GDM1 (cell line): ENCODE data around the gene POTEM.
"Not testable (repeated sequence)": the region's sequence is repeated elsewhere in the genome, so short reads cannot be mapped to it uniquely, and the experiment has no call there.

Source experiments
- DNase-seq: peaks from one replicate; lab custom pipeline; 2025; lab: John Stamatoyannopoulos, UW

Gene POTEM

DNA sequence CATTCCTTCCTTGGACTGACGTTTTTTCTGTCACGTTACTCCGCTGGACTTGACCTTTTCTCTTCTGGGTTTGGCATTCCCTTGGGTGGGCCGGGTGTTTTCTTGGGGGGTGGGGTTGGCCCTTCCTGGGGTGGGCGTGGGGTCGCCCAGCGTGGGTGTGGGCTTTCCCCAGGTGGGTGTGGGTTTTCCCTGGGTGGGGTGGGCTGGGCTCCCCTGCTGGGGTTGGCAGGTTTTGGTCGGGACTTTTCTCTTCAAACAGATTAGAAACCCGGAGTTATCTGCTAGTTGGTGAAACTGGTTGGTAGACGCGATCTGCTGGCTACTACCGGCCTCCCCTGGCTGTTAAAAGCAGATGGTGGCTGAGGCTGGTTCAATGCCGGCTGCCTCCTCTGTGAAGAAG lies at the start of gene POTEM:
TSS of gene POTEM (plus strand) at position 301 of the 400 bp plus-strand sequence. CDS start at position 353, 52 bp downstream.
- DNase-seq: not testable (repeated sequence)

DNA sequence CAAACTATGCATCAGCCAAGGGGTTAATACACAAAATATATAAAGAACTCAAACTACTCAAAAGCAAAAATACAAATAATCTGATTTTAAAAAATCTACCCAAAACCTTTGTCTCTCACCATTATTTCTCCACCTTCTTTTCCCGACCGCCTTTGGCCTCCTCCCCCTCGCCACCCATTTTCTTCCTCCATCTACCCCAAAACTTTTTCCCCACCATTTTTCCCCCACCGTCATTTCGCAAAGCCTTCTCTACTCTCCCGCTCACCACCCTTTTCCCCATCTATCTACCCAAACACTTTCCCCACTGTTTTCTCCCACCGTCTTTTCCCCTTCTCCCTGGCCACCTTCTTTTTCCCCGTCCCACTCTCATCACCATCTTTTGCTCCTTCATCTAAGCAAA lies 48.9 kb upstream of the POTEM start:
- not testable (repeated sequence) for DNase-seq

- DNase-seq: not testable (repeated sequence)
Measured at GRCh38 chr14:18920052-18920451, 47.2 kb upstream of the POTEM start.

DNA sequence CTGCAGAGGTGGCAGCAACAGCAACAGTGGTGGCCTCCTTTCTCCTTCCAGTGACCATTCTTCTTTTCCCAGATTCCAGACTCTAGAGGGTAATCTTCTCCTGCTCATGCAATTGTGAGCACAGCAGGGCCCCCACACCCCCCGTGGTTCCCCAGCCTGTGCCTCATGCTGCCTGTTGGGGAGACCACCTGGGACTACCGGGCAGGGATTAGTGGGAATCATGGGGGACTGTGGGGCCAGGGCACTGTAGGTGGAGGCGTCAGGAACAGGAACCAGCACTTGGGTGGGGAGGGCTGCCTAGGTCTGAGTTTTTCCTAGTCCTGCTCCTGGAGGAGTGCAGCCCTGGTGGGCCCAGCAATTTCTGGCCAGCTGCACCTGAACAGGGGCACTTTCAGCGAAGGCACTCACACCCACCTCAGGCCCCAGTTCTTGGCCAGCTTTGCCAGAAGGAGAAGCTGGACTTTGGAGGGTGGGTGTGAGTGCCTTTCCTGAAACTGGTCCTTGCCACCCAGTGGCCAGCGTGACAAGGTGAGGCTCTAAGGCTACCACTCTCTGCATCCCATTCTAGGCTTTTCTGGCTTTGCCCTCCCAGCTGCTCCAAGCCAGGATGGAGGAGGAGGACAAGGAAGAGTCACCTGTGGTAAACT lies 46.1 kb upstream of the POTEM start:
- not testable (repeated sequence) for DNase-seq

GRCh38 chr14:18936848-18937247 lies 30.4 kb upstream of the POTEM start:
- DNase-seq: not testable (repeated sequence)

- not testable (repeated sequence) for DNase-seq
Measured at GRCh38 chr14:18938733-18939132, 28.5 kb upstream of the POTEM start.

DNA sequence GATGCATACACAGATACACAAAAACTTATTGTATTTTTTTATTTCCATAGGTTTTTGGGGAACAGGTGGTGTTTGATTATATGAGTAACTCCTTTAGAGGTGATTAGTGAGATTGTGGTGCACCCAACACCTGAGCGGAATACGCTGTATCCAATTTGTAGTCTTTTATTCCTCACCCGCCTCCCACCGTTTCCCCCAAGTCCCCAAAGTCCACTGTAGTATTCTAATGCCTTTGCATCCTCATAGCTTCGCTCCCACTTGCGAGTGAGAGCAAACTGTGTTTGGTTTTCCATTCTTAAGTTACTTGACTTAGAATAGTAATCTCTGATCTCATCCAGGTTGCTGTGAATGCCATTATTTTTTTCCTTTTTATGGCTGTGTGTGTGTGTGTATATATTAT lies 17.3 kb upstream of the POTEM start:
- not testable (repeated sequence) for DNase-seq

GRCh38 chr14:18953085-18953484 lies 14.1 kb upstream of the POTEM start:
- not testable (repeated sequence) for DNase-seq

DNA sequence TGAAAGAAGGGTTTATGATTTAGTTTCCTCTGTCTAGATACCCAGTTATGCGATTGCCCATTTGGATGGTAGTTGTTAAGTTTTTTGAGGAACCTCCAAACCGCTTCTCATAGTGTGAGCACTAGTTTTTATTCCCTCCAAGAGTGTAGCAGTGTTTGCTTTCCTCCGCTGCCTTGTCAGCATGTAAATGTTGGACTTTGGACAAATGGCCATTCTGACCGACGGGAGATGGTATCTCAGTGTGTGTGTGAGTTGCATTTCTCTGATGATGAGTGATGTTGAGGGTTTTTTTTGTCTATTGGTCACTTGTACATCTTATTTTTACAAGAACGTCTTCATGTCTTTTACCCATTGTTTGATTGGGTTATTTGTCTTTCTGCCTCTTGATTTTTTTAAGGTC lies 11.4 kb upstream of the POTEM start:
- not testable (repeated sequence) for DNase-seq

- DNase-seq: not testable (repeated sequence)
Measured at GRCh38 chr14:18961576-18961975, 5.7 kb upstream of the POTEM start.

DNA sequence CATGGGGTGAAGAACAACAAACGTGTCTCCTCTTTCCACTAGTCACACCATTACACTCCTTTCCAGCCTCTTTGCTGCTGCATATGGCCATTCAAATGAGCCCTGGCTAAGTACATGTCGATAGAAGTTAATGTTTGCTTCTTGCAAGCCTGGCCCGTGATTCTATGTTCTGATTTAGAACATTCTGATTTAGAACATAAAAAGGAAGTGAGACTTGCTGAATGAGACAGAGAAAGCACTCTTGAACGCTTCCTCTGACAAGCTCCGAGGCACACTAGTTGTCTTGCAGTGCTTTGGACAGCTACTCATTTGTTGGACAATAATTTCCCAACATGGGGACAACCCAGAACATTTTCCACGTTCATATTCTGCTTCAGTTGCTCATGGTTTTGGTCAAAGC lies 5.1 kb upstream of the POTEM start:
- not testable (repeated sequence) for DNase-seq

DNA sequence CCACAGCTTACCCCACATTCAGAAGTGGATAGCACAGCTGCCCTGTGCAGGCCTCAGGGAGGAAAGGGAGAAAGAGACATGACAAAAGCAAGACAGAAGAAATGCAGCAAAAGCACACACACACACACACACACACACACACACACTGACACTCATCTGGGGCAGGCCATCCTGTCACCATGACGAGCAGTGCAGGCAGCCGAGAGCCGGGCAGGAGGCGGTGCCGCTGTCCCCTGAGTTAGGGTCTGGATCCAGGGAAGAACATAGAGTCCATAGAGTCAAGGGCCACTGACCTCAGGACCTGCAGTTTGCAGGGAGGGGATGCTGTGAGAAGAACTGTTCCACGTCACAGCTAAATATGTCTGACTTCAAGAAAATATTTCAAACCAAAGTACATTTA lies 4.0 kb upstream of the POTEM start:
- DNase-seq: not testable (repeated sequence)

- not testable (repeated sequence) for DNase-seq
Measured at GRCh38 chr14:18964878-18965277, 2.4 kb upstream of the POTEM start.

DNA sequence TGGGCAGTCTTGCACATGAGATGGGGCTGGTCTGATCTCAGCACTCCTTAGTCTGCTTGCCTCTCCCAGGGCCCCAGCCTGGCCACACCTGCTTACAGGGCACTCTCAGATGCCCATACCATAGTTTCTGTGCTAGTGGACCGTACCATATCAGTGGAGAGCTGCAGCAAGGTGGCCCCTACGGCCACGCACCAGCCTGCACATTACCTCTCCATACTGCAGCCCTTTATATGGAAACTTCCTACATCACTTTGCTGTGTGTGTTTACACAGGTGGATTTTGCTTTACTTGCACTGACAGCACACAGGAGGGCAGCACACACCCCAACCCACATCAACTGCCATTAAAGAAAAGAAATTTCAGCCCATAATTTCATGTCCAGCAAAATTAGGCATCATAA lies 35.3 kb downstream of the POTEM start:
- not testable (repeated sequence) for DNase-seq

DNA sequence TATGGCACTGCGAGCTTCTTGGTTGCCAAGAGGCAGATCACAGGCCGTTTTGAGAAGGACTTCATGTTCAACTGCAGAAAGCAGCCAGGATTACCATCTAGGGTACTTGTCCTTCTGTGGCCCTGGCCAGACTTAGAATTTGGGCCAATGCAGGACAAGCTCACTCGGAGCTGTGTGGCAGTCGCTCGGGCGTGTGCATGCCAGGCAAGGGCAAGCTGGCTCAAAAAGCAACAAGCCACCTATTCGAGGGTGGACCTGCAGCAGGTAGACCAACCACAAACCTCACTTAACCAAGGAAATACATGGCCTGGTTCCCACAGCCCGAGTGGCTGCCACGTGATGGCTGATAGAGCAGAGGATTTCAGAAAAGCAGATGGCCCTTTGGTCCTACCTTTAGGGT lies 39.3 kb downstream of the POTEM start:
- DNase-seq: not testable (repeated sequence)

GRCh38 chr14:19007678-19008077 lies 40.4 kb downstream of the POTEM start:
- not testable (repeated sequence) for DNase-seq

GRCh38 chr14:19011029-19011428 lies 43.8 kb downstream of the POTEM start:
- DNase-seq: not testable (repeated sequence)

DNA sequence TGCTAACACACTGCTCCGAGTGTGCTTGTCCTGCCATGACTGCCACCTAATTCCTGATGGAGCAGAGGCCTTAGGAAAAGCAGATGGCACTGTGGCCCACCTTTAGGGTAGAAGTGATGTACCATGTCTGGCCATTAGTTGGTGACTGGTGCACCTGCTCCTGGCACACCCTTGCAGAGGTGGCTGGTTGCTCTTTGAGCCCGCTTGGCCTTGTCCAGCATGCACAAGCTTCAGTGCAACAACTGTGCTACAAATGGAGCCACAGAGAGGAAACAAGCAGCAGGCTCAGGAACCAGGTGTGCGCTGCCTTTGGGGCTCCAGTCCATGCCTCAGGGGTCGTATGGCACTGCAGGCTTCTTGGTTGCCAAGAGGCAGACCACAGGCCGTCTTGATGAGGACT lies 44.5 kb downstream of the POTEM start:
- not testable (repeated sequence) for DNase-seq

- not testable (repeated sequence) for DNase-seq
Measured at GRCh38 chr14:19015185-19015584, 48.0 kb downstream of the POTEM start.

- not testable (repeated sequence) for DNase-seq
Measured at GRCh38 chr14:19025080-19025589, 57.9 kb downstream of the POTEM start.

DNA sequence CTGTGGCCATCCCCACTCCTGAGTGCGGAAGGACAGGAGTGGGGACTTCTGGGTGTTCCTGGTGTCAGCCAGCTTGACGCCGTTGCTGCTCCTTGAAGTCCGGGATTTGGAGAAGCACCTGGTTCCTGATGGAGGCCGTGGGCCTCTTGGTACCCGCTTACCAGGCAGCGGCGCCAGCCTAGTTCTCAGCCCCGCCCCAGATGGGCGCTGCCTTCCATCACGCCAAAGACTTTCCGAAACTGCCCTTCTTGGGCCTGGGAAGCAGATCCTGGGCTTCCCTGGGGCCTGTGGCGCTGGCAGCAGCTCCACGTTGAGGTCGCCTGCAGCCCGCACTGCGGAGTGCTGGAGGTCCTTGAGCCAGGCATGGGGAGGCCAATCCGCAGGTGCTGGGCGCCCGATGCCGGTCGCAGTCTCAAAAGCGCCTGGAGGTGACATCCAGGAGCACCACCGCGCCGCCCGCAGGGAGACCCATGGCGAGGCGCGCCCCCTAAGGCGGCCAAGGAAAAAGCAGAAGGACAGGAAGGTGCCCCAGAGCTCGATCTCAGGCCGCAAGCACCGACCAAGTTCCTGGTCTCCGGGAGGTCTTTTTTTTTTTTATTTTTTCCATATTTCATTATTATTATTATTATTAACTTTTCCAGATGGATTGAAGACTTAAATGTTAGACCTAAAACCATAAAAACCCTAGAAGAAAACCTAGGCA lies 59.6 kb downstream of the POTEM start:
- DNase-seq: not testable (repeated sequence)

- DNase-seq: not testable (repeated sequence)
Measured at GRCh38 chr14:19027895-19028294, 60.7 kb downstream of the POTEM start.

- not testable (repeated sequence) for DNase-seq
Measured at GRCh38 chr14:19036811-19037382, 69.7 kb downstream of the POTEM start.
